Upper lobe of right lung (tissue), 1 donor: ENCODE results near the gene FAM180A. TPM values are rescaled to one million over a fixed set of nuclear protein-coding genes. Genes with fewer than 3 reads are reported as not detected.

ENCODE experiments used
- ATAC-seq: fragments of 200-7000 bp; cut with Tn5 transposase; one replicate; pipeline ENCODE4 v1.9.1; 2020; ENCODE audit warnings: mild to moderate bottlenecking, moderate library complexity
- DNase-seq: peaks from one replicate; pipeline ENCODE4 v3.0.0-alpha.2; 2020
- H3K27ac ChIP-seq: fragments of 200-600 bp; one replicate; pipeline ENCODE4 v1.8.0; 2022
- H3K27me3 ChIP-seq: fragments of 200-600 bp; one replicate; pipeline ENCODE4 v1.8.0; 2022; ENCODE audit warnings: mild to moderate bottlenecking
- H3K36me3 ChIP-seq: fragments of 200-600 bp; one replicate; pipeline ENCODE4 v1.8.0; 2022
- H3K4me1 ChIP-seq: fragments of 200-600 bp; one replicate; pipeline ENCODE4 v1.8.0; 2022
- H3K4me3 ChIP-seq: fragments of 200-600 bp; one replicate; pipeline ENCODE4 v1.8.0; 2022; ENCODE audit warnings: mild to moderate bottlenecking
- H3K9me3 ChIP-seq: fragments of 200-600 bp; one replicate; pipeline ENCODE4 v1.8.0; 2022
- CTCF ChIP-seq: fragments of 200-600 bp; IDR thresholded peaks from one replicate; pipeline ENCODE4 v1.8.0; 2022; ENCODE audit warnings: antibody characterized with exemption
- intact Hi-C: fragments of 100-400 bp; cut with DNase I; formaldehyde crosslinking; loops from one replicate; pipeline ENCODE4 v1.11.0; 2022
- total RNA-seq: library from RNA; stranded (reverse); fragmentation: NEBNext Ultra II Directional; extraction: Animal tissue kit (Norgen Biotek cat#: 25700); gene quantifications from one replicate; pipeline ENCODE4 v1.2.1, GENCODE V29; 2021
- donor health status: DM: no; HTN: yes; CAD: no; lungs with severe emphysema.

Gene FAM180A
- total RNA-seq, 1 donor from 2014 or later, result 6.8 TPM

- H3K36me3 ChIP-seq, result peaks cover 8% of the 10 kb centered on the region
- no peak overlapping the region for H3K4me3 ChIP-seq
- TF ChIP-seq CTCF, result no peak
- H3K9me3 ChIP-seq, result no peaks in the 10 kb centered on the region
- H3K4me1 ChIP-seq, result peaks cover 11% of the 10 kb centered on the region
- intact Hi-C loops, result no loop called here
- no peaks in the 10 kb centered on the region for H3K27me3 ChIP-seq
- DNase-seq, result no peak
- ATAC-seq, result no peak
- H3K27ac ChIP-seq, result no peak overlapping the region
Observed at GRCh38 chr7:135682191-135682590, 66.4 kb downstream of the FAM180A start.

- H3K27ac ChIP-seq, result no peak overlapping the region
- ATAC-seq (peak; percentile 74), DNase-seq (no peak)
- no peaks in the 10 kb centered on the region for H3K27me3 ChIP-seq
- no peak for TF ChIP-seq CTCF
- H3K4me1 ChIP-seq, result peaks cover 11% of the 10 kb centered on the region
- H3K4me3 ChIP-seq, result no peak overlapping the region
- H3K9me3 ChIP-seq, result no peaks in the 10 kb centered on the region
- peaks cover 8% of the 10 kb centered on the region for H3K36me3 ChIP-seq
- intact Hi-C loops, result no loop called here
Observed at GRCh38 chr7:135681762-135682161, 66.9 kb downstream of the FAM180A start.

Other genes starting within 250 kb of the FAM180A start
- gene CNOT4, start 238.7 kb downstream of the FAM180A start, total RNA-seq, result 25.8 TPM
- gene NUP205, start 190.9 kb downstream of the FAM180A start, total RNA-seq, result 34.3 TPM
- gene STMP1, start 86.3 kb downstream of the FAM180A start, total RNA-seq, result 23.4 TPM
- not detected for gene SLC13A4, start 20.6 kb downstream of the FAM180A start, total RNA-seq
- 130 TPM for gene MTPN, start 228.5 kb upstream of the FAM180A start, total RNA-seq